Vagina (tissue), 2 donors: ENCODE results near the gene CCDC47.

ENCODE experiments used
- POLR2A ChIP-seq, 2 donors: fragments of 450-650 bp; IDR thresholded peaks; one replicate each; pipeline ENCODE4 v1.6.1; 2017; ENCODE audit warnings: antibody characterized with exemption in 2 of 2, mild to moderate bottlenecking in 2 of 2, moderate library complexity in 2 of 2
- POLR2AphosphoS5 ChIP-seq, 2 donors: sonication (generic); formaldehyde crosslinking; IDR thresholded peaks; one replicate each; pipeline ENCODE4 v1.9.0; 2017; ENCODE audit warnings: antibody characterized with exemption in 2 of 2, mild to moderate bottlenecking in 2 of 2, low read depth in 1 of 2; ENCODE audit not compliant: insufficient read depth in 1 of 2
- TF ChIP-seq, protein P1 (sequence below), 3 experiments: fragments of 450-650 bp in 2 of 3; fragments of 200-600 bp in 1 of 3; sonication (generic) in 1 of 3; IDR thresholded peaks; one replicate each; pipeline ENCODE4 v1.5.1; 2017 to 2019; ENCODE audit warnings: antibody characterized with exemption in 3 of 3, mild to moderate bottlenecking in 2 of 3, moderate library complexity in 2 of 3

DNA sequence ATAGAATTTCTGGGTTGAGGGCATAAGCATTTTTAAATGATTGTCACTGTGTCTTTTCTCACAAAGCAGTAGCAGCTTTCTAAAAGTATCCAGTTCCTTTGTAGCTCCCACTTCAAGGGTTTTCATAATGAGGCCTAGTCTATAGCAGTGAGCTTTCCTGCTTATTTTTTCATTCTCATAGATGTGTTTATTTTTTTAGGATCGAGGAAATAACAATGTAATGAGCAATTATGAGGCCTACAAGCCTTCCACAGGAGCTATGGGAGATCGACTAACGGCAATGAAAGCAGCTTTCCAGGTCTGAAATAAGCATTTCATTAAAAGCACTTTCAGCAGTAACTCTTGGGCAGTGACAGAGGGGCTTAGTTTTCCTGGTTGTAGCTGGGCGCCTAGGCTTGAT, 43.3 kb upstream of the CCDC47 start:
- TF ChIP-seq POLR2A (IDR thresholded peaks at IDR 0.05) (no peak), POLR2AphosphoS5 (IDR thresholded peaks at IDR 0.05; ENCODE audit: insufficient read depth in 1 of 2, low read depth in 1 of 2) (no peak)
- TF ChIP-seq, protein P1, sequence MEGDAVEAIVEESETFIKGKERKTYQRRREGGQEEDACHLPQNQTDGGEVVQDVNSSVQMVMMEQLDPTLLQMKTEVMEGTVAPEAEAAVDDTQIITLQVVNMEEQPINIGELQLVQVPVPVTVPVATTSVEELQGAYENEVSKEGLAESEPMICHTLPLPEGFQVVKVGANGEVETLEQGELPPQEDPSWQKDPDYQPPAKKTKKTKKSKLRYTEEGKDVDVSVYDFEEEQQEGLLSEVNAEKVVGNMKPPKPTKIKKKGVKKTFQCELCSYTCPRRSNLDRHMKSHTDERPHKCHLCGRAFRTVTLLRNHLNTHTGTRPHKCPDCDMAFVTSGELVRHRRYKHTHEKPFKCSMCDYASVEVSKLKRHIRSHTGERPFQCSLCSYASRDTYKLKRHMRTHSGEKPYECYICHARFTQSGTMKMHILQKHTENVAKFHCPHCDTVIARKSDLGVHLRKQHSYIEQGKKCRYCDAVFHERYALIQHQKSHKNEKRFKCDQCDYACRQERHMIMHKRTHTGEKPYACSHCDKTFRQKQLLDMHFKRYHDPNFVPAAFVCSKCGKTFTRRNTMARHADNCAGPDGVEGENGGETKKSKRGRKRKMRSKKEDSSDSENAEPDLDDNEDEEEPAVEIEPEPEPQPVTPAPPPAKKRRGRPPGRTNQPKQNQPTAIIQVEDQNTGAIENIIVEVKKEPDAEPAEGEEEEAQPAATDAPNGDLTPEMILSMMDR (IDR thresholded peaks at IDR 0.05), result no peak
